Endothelial cell of umbilical vein (primary cell): ENCODE measurements around the gene KIAA0408. TPM values are rescaled to one million over a fixed set of nuclear protein-coding genes. Genes with fewer than 3 reads are reported as not detected.
A peak's percentile ranks its signal among the peaks of the same experiment; 100 is the strongest.

Experiments
- Bru-seq: library from RNA; stranded (reverse); fragments of 400-500 nt; gene quantifications from one replicate; lab custom pipeline; 2021; lab: Mats Ljungman, UMichigan
- BruChase-seq, 2 experiments: library from RNA; stranded (reverse); fragments of 400-500 nt; gene quantifications; one replicate each; lab custom pipeline; 2021; lab: Mats Ljungman, UMichigan
- BruUV-seq: library from RNA; stranded (reverse); fragments of 400-500 nt; replicated peaks from 2 replicates; lab custom pipeline; 2021; lab: Mats Ljungman, UMichigan
- CTCF ChIA-PET: fragments of 300-600, 350-600 bp; sonication (Branson Sonifier 250); formaldehyde crosslinking; loops from one replicate; lab custom pipeline; 2021; ENCODE audit warnings: antibody characterized with exemption, inconsistent platforms; lab: Charles Lee
- POLR2A ChIA-PET: fragments of 300-600, 350-600 bp; sonication (Branson Sonifier 250); formaldehyde crosslinking; loops from one replicate; lab custom pipeline; 2021; ENCODE audit warnings: antibody characterized with exemption, inconsistent platforms; lab: Charles Lee
- DNase-seq: peaks from one replicate; pipeline ENCODE4 v3.0.0-alpha.2; 2011; ENCODE audit warnings: low read depth, low spot score
- FAIRE-seq: peaks from 2 replicates; lab custom pipeline; 2011; peaks lifted over from hg19 to GRCh38; lab: Jason Lieb, UNC
- H2AFZ ChIP-seq: 2 replicates; pipeline ENCODE4 v1.6.0; 2012; ENCODE audit warnings: low read depth, low read length, control low read depth, inconsistent platforms
- H3K27ac ChIP-seq: 2 replicates; pipeline ENCODE4 v1.5.1; 2011; ENCODE audit warnings: low read depth, mild to moderate bottlenecking, control low read depth, low read length, moderate library complexity; ENCODE audit not compliant: insufficient read depth
- H3K27me3 ChIP-seq, 2 experiments: 2 replicates each; pipeline versions ENCODE4 v1.6.0 to v1.6.1; 2011; ENCODE audit warnings: low read length in 2 of 2, mixed read lengths in 1 of 2; ENCODE audit not compliant: control insufficient read depth in 2 of 2, insufficient read depth in 2 of 2
- H3K36me3 ChIP-seq, 2 experiments: 2 replicates in 1 of 2; 3 replicates in 1 of 2; pipeline ENCODE4 v1.5.1; 2011; ENCODE audit warnings: low read length in 2 of 2, mild to moderate bottlenecking in 1 of 2, moderate library complexity in 1 of 2; ENCODE audit not compliant: control insufficient read depth in 2 of 2, insufficient read depth in 2 of 2; ENCODE audit errors: extremely low read depth in 1 of 2
- H3K4me1 ChIP-seq: 3 replicates; pipeline ENCODE4 v1.5.1; 2011; ENCODE audit warnings: mild to moderate bottlenecking, low read length; ENCODE audit not compliant: control insufficient read depth, insufficient read depth; ENCODE audit errors: extremely low read depth
- H3K4me2 ChIP-seq: 2 replicates; pipeline ENCODE4 v1.6.1; 2011; ENCODE audit warnings: low read length, control low read depth, mixed read lengths; ENCODE audit not compliant: insufficient read depth
- H3K4me3 ChIP-seq, 3 experiments: fragments of 200-600 bp in 1 of 3; sonication (generic), shearing (Covaris generic) in 1 of 3; replicated peaks in 1 of 3; 2 replicates each; pipeline ENCODE4 v1.5.1; 2011 to 2016; ENCODE audit warnings: control low read depth in 3 of 3, low read length in 3 of 3, mild to moderate bottlenecking in 2 of 3, inconsistent platforms in 1 of 3, low read depth in 1 of 3, moderate library complexity in 1 of 3; ENCODE audit not compliant: insufficient read depth in 1 of 3
- H3K79me2 ChIP-seq: 2 replicates; pipeline ENCODE4 v1.6.0; 2012; ENCODE audit warnings: low read length, inconsistent platforms; ENCODE audit not compliant: control insufficient read depth, insufficient read depth
- H3K9ac ChIP-seq: replicated peaks from 2 replicates; pipeline ENCODE3; 2011; ENCODE audit warnings: low read length, control low read depth; ENCODE audit not compliant: insufficient read depth; ENCODE audit errors: extremely low read depth
- H3K9me1 ChIP-seq: replicated peaks from 3 replicates; pipeline ENCODE4 v1.6.0; 2011; ENCODE audit warnings: mild to moderate bottlenecking, low read length; ENCODE audit not compliant: control insufficient read depth, insufficient read depth; ENCODE audit errors: extremely low read depth
- H3K9me3 ChIP-seq: replicated peaks from 2 replicates; pipeline ENCODE4 v1.5.1; 2012; ENCODE audit warnings: low read length, inconsistent platforms; ENCODE audit not compliant: control insufficient read depth, insufficient read depth
- H4K20me1 ChIP-seq: replicated peaks from 2 replicates; pipeline ENCODE3; 2011; ENCODE audit warnings: mild to moderate bottlenecking, low read length; ENCODE audit not compliant: control insufficient read depth, insufficient read depth; ENCODE audit errors: extremely low read depth
- EZH2 ChIP-seq: IDR thresholded peaks from 2 replicates; pipeline ENCODE4 v1.6.1; 2012; ENCODE audit warnings: borderline replicate concordance, low read depth, mild to moderate bottlenecking, moderate library complexity, low read length, inconsistent platforms; ENCODE audit not compliant: severe bottlenecking
- FOS ChIP-seq: IDR thresholded peaks from 2 replicates; pipeline ENCODE4 v1.6.1; 2011; ENCODE audit warnings: mild to moderate bottlenecking, low read length, moderate library complexity, borderline replicate concordance; ENCODE audit not compliant: insufficient read depth
- GATA2 ChIP-seq: IDR thresholded peaks from 2 replicates; pipeline ENCODE4 v1.7.0; 2011; ENCODE audit warnings: low read depth, mild to moderate bottlenecking, moderate library complexity, mixed read lengths, low read length; ENCODE audit not compliant: insufficient read length, insufficient read depth
- JUN ChIP-seq: IDR thresholded peaks from 2 replicates; pipeline ENCODE4 v1.6.1; 2011; ENCODE audit warnings: borderline replicate concordance, low read depth; ENCODE audit not compliant: insufficient read length, insufficient read depth
- MAX ChIP-seq: IDR thresholded peaks from 2 replicates; pipeline ENCODE4 v1.6.1; 2011; ENCODE audit not compliant: insufficient read depth, insufficient read length
- MYC ChIP-seq: IDR thresholded peaks from one replicate; pipeline ENCODE4 v1.6.1; 2011; ENCODE audit warnings: mild to moderate bottlenecking, low read depth, low read length
- POLR2A ChIP-seq: IDR thresholded peaks from 2 replicates; pipeline ENCODE4 v1.6.1; 2012; ENCODE audit warnings: low read depth, mild to moderate bottlenecking, control low read depth, low read length
- POLR2AphosphoS5 ChIP-seq: IDR thresholded peaks from 2 replicates; pipeline ENCODE4 v1.6.1; 2012; ENCODE audit warnings: low read depth, mild to moderate bottlenecking, control low read depth, low read length, moderate library complexity; ENCODE audit not compliant: insufficient read depth
- dilution Hi-C: fragments of 300-500 bp; cut with MboI; formaldehyde crosslinking; loops from one replicate; pipeline ENCODE4 v1.15.0; 2019; ENCODE audit warnings: low sequenced_read_pairs; ENCODE audit not compliant: extremely low pct_ligation_motif_present
- intact Hi-C: fragments of 100-400 bp; cut with micrococcal nuclease; formaldehyde crosslinking; loops from one replicate; pipeline ENCODE4 v1.10.0; 2022
- long read RNA-seq: library from polyadenylated mRNA; stranded (forward); transcript quantifications from one replicate; pipeline ENCODE4 v2.0.0, GENCODE V29; 2021
- polyA minus RNA-seq, 3 experiments: library from RNA; depleted of rRNA, polyadenylated mRNA; stranded (reverse); fragments of >200 nt; gene quantifications; 1 replicate in 1 of 3; 2 replicates in 2 of 3; pipeline ENCODE4 v1.2.3, GENCODE V29; 2011
- polyA plus RNA-seq, 4 experiments: library from polyadenylated mRNA; depleted of rRNA in 3 of 4; stranded (reverse) in 3 of 4; unstranded in 1 of 4; fragments of >200 nt; gene quantifications; 2 replicates each; pipeline versions ENCODE4 v1.2.1 to v1.2.3, GENCODE V29; 2011 to 2012; ENCODE audit warnings: missing spikeins in 1 of 4
- total RNA-seq: library from RNA; stranded (reverse); gene quantifications from 2 replicates; pipeline ENCODE4 v1.2.3, GENCODE V29; 2021
- TF ChIP-seq, protein P1 (sequence below), 2 donors: IDR thresholded peaks; 1 replicate in 1 of 2; 2 replicates in 1 of 2; pipeline ENCODE4 v1.5.1; 2011; ENCODE audit warnings: low read length in 2 of 2, mild to moderate bottlenecking in 2 of 2, moderate library complexity in 2 of 2, control low read depth in 1 of 2, inconsistent platforms in 1 of 2, low read depth in 1 of 2; ENCODE audit not compliant: insufficient read depth in 1 of 2; ENCODE audit errors: extremely low read depth in 1 of 2

Gene KIAA0408
- total RNA-seq, result not detected in 2 replicates
- not detected in 2 replicates for polyA plus RNA-seq
- polyA plus RNA-seq (2011; cell fraction: cytosol; rRNA removed), result not detected in 2 replicates
- not detected in 2 replicates for polyA plus RNA-seq (2011; cell fraction: nucleus; rRNA removed)
- not detected in 2 replicates for polyA plus RNA-seq (2012)
- not detected in 2 replicates for polyA minus RNA-seq
- not detected for polyA minus RNA-seq (2011; cell fraction: cytosol; rRNA and poly(A)+ RNA removed)
- polyA minus RNA-seq (2011; cell fraction: nucleus; rRNA and poly(A)+ RNA removed), result not detected in 2 replicates
- not detected for Bru-seq, nascent RNA
- not detected for BruChase-seq, experiment 1, labeled RNA remaining after a 6-hour chase
- BruChase-seq, experiment 2, labeled RNA remaining after a 2-hour chase, result not detected
- long read RNA-seq, partial matches to known transcripts, result 0 of 1 reads
- long read RNA-seq, other reads (novel, unspliced or antisense), result 1 of 1 reads

GRCh38 chr6:127459231-127459641 lies at the start of gene KIAA0408:
KIAA0408 (minus strand) TSS chr6:127459389; CDS start chr6:127453981, 5,408 bp downstream.
- no peak within 1 kb of the TSS for H3K27ac ChIP-seq
- no peak within 1 kb of the TSS for H3K4me2 ChIP-seq
- no peak for FAIRE-seq
- H3K4me1 ChIP-seq, result no peaks in the 10 kb centered on the region
- dilution Hi-C loops, result no loop called here
- TF ChIP-seq EZH2 (no peak), POLR2A (no peak), POLR2AphosphoS5 (no peak), FOS (no peak), GATA2 (no peak), JUN (no peak), MYC (no peak), MAX (no peak)
- TF ChIP-seq, protein P1, sequence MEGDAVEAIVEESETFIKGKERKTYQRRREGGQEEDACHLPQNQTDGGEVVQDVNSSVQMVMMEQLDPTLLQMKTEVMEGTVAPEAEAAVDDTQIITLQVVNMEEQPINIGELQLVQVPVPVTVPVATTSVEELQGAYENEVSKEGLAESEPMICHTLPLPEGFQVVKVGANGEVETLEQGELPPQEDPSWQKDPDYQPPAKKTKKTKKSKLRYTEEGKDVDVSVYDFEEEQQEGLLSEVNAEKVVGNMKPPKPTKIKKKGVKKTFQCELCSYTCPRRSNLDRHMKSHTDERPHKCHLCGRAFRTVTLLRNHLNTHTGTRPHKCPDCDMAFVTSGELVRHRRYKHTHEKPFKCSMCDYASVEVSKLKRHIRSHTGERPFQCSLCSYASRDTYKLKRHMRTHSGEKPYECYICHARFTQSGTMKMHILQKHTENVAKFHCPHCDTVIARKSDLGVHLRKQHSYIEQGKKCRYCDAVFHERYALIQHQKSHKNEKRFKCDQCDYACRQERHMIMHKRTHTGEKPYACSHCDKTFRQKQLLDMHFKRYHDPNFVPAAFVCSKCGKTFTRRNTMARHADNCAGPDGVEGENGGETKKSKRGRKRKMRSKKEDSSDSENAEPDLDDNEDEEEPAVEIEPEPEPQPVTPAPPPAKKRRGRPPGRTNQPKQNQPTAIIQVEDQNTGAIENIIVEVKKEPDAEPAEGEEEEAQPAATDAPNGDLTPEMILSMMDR (IDR thresholded peaks at IDR 0.05; ENCODE audit: extremely low read depth in 1 of 2, insufficient read depth in 1 of 2, low read depth in 1 of 2, low read length in 2 of 2), result no peak
- H4K20me1 ChIP-seq, result no peaks in the 10 kb centered on the region
- ChIA-PET POLR2A (no interaction called here), CTCF (interaction anchor here (1.0 to 2.8 kb wide), 8 partner anchors 11 to 181 kb away, joined by 3 to 21 read pairs (median 4); no protein-coding TSS in a partner anchor)
- no peak within 1 kb of the TSS for H3K4me3 ChIP-seq
- peak; percentile 23 for DNase-seq
- intact Hi-C loops, result no loop called here
- no peaks in the 10 kb centered on the region for H3K9me3 ChIP-seq
- no peaks in the 10 kb centered on the region for H3K79me2 ChIP-seq
- H3K27me3 ChIP-seq, result peaks cover 0 to 5% of the 10 kb centered on the region in 2 experiments
- H3K9ac ChIP-seq, result no peak within 1 kb of the TSS
- H2AFZ ChIP-seq, result no peak within 1 kb of the TSS
- H3K9me1 ChIP-seq, result no peaks in the 10 kb centered on the region
- no peaks in the 10 kb centered on the region for H3K36me3 ChIP-seq
- no TSS peak for BruUV-seq
